Myocyte (in vitro differentiated cells): ENCODE measurements around the gene TRAF7. TPM values are rescaled to one million over a fixed set of nuclear protein-coding genes. Genes with fewer than 3 reads are reported as not detected.
"Not testable (repeated sequence)": the region's sequence is repeated elsewhere in the genome, so short reads cannot be mapped to it uniquely, and the experiment has no call there.

Experiments used
- DNase-seq: peaks from one replicate; pipeline ENCODE4 v3.0.0-alpha.2; 2012; ENCODE audit warnings: low read depth
- polyA plus RNA-seq: library from polyadenylated mRNA; unstranded; fragments of >200 nt; gene quantifications from one replicate; pipeline ENCODE4 v1.2.1, GENCODE V29; 2012; ENCODE audit warnings: missing spikeins
- total RNA-seq: library from RNA; depleted of rRNA; stranded (reverse); fragments of >200 nt; gene quantifications from 2 replicates; pipeline ENCODE4 v1.2.3, GENCODE V29; 2014

TRAF7 gene
- 95.8 and 120 TPM in 2 replicates for total RNA-seq
- polyA plus RNA-seq, result 120 TPM

- DNase-seq, result peak; percentile 100
Measured at GRCh38 chr16:2155091-2155950, at the start of gene TRAF7. TRAF7 (plus strand) TSS chr16:2155782; CDS start chr16:2163921, 8,139 bp downstream.

GRCh38 chr16:2106211-2106610 lies 49.4 kb upstream of the TRAF7 start:
- DNase-seq, result not testable (repeated sequence)

- peak; percentile 71 for DNase-seq
Measured at GRCh38 chr16:2107121-2107790, 48.3 kb upstream of the TRAF7 start.

- not testable (repeated sequence) for DNase-seq
Measured at GRCh38 chr16:2107791-2108125, 47.8 kb upstream of the TRAF7 start.

GRCh38 chr16:2108446-2109270 lies 46.9 kb upstream of the TRAF7 start:
- DNase-seq, result not testable (repeated sequence)

- DNase-seq, result not testable (repeated sequence)
Measured at GRCh38 chr16:2109271-2109580, 46.4 kb upstream of the TRAF7 start.

GRCh38 chr16:2109872-2110271 lies 45.7 kb upstream of the TRAF7 start:
- not testable (repeated sequence) for DNase-seq

- not testable (repeated sequence) for DNase-seq
Measured at GRCh38 chr16:2110332-2111008, 45.1 kb upstream of the TRAF7 start.

GRCh38 chr16:2111009-2111353 lies 44.6 kb upstream of the TRAF7 start:
- not testable (repeated sequence) for DNase-seq

GRCh38 chr16:2111412-2112335 lies 43.9 kb upstream of the TRAF7 start:
- not testable (repeated sequence) for DNase-seq

GRCh38 chr16:2112539-2113106 lies 43.0 kb upstream of the TRAF7 start:
- not testable (repeated sequence) for DNase-seq

GRCh38 chr16:2114225-2114624 lies 41.4 kb upstream of the TRAF7 start:
- DNase-seq, result not testable (repeated sequence)

GRCh38 chr16:2114885-2115590 lies 40.5 kb upstream of the TRAF7 start:
- DNase-seq, result not testable (repeated sequence)

- DNase-seq, result no peak
Measured at GRCh38 chr16:2115591-2115973, 40.0 kb upstream of the TRAF7 start.

GRCh38 chr16:2116428-2116827 lies 39.2 kb upstream of the TRAF7 start:
- DNase-seq, result not testable (repeated sequence)

- DNase-seq, result not testable (repeated sequence)
Measured at GRCh38 chr16:2117341-2117740, 38.2 kb upstream of the TRAF7 start.

GRCh38 chr16:2117960-2118722 lies 37.4 kb upstream of the TRAF7 start:
- not testable (repeated sequence) for DNase-seq

- DNase-seq, result peak; percentile 56
Measured at GRCh38 chr16:2121325-2121724, 34.3 kb upstream of the TRAF7 start.
